HG02981 (cell line): ENCODE data around the gene ACTMAP.

Source experiments
- ATAC-seq: cut with Tn5 transposase; IDR thresholded peaks from one replicate; pipeline ENCODE4 v1.9.1; 2021; ENCODE audit warnings: mild to moderate bottlenecking, moderate library complexity; ENCODE audit not compliant: unreplicated experiment

The ACTMAP gene

DNA sequence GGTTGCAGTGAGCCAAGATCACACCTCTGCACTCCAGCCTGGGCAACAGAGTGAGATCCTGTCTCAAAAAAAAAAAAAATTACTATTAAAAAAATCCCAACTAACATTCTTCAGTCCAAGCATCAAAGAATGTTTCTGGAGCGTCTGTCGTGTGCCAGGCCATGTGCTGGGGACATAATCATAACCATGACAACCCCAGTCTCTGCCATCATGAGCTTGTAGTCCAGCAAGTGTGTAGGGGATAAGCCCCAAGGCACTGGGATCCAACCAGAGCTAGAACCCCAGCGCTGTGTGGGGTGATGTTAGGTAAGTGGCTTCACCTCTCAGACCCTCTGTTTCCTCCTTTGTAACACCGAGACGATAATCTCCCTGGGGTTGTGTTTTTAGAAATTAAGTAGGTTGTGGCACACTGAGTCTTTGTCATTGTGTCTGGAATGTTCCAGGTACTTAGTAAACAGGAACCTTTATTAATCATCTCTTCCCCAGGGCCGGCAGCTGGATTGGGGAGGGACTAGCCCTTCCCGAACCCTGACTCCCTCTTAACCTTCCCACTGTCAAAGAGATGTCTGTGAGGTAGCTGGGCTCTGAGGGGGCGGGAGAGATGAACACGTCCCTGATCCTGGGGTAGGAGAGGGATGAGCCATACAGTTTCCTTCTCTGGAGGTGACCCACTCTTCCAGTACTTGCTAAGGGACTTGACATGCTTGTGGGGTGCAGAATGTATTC, 28.2 kb downstream of the ACTMAP start:
- ATAC-seq, result no peak

GRCh38 chr19:40721140-40721486, 29.2 kb downstream of the ACTMAP start:
- ATAC-seq, result no peak

GRCh38 chr19:40719414-40719894, 30.8 kb downstream of the ACTMAP start:
- no peak for ATAC-seq

DNA sequence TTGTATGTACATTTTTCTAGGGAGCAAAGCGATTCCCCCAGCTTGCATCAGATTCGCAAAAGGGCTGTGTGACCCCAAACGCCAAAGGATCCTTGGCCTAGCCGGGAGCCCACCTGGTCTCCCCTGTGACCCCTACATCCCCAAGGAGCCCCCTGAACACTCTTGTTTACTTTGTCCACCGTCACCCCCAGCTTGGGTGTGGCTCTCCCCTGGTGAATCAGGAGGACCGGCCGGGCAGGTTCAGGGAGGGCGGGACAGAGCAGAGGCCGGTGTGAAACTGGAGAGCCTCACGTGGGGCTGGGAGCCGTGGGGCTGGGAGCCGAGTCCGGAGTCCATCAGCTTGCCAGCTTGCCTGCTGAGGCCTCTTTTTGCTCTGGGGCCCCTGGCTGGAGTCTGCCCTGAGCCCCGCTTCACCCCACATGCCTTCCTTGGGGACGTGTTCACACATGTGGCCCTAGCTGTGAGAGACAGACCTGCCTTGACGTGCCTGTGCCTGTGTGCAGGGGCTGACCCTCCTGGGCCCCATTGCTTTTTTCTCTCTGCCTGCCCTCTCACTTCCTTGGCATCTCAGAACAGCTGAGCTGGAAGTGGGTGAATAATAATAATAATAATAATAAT, 31.4 kb downstream of the ACTMAP start:
- ATAC-seq, result no peak

DNA sequence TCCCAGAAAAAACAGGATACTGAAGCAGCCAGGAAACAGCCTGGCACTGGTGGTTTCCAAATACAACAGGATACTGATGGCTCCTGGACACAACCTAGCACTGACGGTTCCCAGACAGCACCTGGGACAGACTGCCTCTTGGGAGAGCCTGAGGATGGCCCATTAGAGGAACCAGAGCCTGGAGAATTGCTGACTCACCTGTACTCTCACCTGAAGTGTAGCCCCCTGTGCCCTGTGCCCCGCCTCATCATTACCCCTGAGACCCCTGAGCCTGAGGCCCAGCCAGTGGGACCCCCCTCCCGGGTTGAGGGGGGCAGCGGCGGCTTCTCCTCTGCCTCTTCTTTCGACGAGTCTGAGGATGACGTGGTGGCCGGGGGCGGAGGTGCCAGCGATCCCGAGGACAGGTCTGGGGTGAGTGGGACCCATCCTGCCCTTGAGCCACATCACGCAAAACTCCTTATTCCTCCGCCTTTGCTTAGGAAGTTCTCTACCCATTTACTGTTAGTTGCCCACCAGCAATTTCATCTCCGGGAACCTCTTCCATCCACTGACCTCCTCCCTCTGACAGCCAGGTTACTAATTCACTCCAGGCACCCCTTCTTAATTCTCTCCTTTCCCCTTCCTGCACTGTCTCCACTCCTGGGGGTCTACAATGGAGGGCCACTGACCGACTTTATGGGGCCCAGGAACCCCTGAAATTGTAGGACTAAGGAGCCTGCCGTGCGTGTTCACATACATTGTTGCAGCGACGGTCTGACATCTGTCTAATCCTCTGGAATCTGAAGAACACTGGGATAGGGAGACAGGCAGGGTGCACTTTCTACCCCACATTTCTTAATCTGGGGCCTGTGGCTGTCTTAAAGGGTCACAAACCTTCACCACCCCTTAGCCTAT, 32.1 kb downstream of the ACTMAP start:
- no peak for ATAC-seq

GRCh38 chr19:40717325-40717879, 32.9 kb downstream of the ACTMAP start:
- no peak for ATAC-seq

DNA sequence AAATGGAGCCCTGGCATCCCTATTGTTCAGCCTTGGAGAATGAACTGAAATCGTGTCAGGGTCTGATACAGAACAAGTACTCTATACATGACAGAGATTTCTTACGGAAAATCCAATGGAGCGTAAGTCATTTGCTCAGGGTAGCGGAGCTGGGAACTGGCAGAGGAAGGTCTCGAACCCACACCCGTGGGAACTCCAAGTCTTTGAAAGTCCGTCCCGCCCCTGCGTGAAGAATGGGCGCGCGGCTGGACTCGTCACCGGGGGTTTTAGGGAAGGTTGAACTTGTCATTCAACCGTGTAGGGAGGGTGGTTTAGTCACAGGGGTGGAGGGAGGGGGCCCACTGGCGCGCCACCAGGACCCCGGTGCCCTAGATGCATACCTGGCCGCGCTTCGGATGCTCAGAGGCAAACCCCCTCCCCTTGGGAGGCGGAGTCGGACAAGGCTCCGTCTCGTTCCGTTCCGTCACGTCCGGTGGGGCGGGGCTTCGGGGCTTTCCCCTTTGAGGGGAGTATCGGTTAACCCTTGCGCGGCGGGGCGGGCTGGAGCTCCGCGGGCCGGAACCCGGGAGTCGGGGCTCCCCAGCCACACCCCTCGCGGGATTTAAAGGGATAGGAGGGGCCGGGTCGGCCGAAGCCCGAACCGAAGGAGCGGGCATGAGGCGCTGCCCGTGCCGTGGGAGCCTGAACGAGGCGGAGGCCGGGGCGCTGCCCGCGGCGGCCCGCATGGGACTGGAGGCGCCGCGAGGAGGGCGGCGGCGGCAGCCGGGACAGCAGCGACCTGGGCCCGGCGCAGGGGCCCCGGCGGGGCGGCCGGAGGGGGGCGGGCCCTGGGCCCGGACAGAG, 33.6 kb downstream of the ACTMAP start, which contains the start of the genes COQ8B and ITPKC:
Gene COQ8B, minus strand, starts transcription at position 405 of the 843 bp plus-strand sequence. CDS start 2,254 bp downstream, outside the sequence.
Gene ITPKC, plus strand, starts transcription at position 631 of the 843 bp plus-strand sequence. Its CDS starts 24 bp downstream, at position 655.
- peak; percentile 57 for ATAC-seq

GRCh38 chr19:40716031-40716481, 34.2 kb downstream of the ACTMAP start:
- no peak for ATAC-seq

DNA sequence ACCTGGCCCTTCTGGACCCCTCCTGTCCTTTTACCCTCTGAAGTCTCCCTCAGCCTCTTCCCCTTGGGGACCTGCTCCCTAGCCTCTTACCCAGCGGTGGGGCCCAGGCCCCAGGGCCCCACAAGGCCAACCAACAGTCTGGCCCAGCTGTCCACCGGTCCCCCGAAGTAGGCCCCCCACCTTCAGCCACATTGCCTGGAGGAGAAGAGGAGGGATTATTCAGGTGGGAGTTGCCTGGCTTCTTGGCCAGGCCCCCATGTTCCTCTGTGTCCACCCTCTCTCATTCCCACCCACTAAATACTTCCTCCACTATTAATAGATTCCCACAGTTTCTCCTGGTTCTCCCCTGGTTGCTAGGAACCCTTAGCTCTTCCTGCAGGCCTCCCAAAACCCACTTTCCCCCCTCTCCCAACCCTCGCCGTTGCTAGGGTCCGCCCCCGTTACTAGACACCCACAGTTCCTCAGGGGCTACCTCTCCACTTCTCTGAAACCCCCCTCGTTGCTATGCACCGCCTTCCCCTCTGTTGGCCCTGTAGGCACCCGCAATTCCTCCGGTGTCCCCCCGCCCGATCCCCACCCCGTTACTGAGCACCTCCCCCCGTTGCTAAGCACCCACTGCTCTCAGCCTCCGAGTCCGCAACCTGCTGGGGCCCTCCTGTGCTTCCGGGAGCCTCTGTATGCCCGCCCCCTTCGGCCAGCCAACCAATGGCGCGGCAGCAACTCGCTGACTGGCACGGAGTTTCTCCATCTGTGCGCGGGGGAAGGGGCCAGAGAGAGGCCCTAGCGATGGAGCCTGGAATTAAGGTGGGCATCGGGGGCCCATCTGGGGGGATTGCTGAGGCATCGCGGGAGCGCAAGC, 35.6 kb downstream of the ACTMAP start:
- ATAC-seq, result peak; percentile 55

DNA sequence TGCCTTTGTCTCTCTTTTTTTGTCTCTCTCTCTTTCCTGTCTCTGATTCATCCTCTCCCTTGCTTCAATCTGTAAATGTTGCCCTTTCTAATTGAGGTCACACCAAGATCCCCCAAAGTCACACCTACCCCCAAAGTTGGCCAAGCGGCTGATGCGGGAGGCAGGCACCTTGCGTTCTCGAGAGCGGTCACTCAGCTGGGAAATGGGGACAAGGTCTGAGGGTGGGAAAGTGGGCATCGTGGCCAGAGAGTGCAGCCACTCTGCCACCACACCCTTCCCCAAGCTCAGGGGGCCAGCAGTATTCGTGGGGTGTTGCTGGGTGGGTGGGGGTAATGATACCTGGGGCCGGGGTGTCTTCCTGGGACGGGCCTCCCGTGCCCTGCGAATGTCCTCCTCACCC, 36.3 kb downstream of the ACTMAP start:
- no peak for ATAC-seq

DNA sequence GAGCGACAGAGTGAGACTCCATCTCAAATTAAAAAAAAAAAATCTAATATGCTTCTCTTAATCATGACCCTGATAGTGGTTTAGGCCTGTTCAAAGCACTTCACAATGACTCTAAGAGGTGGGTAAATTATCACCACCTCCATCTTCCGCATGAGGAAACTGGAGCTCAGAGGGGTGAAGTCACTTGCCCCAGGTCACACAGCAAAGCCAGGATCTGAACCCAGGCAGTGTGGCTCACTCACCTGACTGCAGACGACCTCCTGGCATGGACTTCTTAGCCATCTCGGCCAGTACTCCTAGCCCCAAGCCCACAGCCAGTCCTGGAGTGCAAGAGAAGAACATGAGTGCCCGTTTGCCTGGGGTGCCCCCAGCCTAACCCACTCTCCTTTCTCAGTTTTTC, 40.5 kb downstream of the ACTMAP start:
- no peak for ATAC-seq

GRCh38 chr19:40707615-40708014, 42.7 kb downstream of the ACTMAP start:
- ATAC-seq, result no peak

GRCh38 chr19:40705950-40706619, 44.2 kb downstream of the ACTMAP start:
- no peak for ATAC-seq

- no peak for ATAC-seq
Measured at GRCh38 chr19:40705362-40705651, 45.0 kb downstream of the ACTMAP start.

GRCh38 chr19:40704491-40705361, 45.6 kb downstream of the ACTMAP start:
- ATAC-seq, result no peak

- no peak for ATAC-seq
Measured at GRCh38 chr19:40703029-40703755, 47.1 kb downstream of the ACTMAP start.

DNA sequence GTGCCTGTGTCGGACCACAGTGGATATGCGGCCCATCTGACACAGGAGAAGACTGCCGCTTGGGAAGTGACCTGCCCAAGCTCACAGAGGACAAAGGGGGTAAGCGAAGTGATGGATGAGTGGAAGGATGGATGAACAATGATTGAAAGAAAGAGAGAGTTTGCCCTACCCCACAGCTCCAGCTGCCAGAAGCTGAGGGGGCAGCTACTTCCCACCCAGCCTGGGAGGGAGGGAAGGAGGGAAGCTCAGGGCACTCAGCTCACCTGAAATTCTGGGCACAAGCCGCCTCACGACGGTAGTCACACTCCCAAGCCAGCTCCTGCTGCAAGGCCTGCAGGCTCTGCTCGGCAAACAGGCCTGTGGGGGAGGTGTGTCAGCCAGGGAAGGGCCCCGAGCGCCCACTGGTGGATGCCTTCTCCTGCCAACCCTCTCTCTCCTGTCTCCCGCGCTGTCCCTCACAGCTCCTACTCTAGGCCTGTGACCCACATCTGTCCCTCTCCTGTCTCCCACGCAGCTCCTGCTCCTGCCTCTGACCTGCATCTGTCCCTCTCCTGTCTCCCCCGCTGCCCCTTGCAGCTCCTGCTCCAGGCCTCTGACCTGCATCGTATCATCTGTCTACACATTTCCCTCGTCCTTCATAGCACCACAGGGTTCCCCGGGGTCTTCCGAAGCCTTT, 47.8 kb downstream of the ACTMAP start:
- ATAC-seq, result no peak
